HPDE6-E6E7 (cell line): ENCODE measurements around the gene ZFHX3.

Experiments used
- DNase-seq: peaks from one replicate; pipeline ENCODE4 v3.0.0; 2011; ENCODE audit warnings: missing footprints; ENCODE audit errors: extremely low spot score

ZFHX3 gene

GRCh38 chr16:72744076-72744793, 303.7 kb downstream of the ZFHX3 start:
- no peak for DNase-seq

GRCh38 chr16:72743011-72743761, 304.7 kb downstream of the ZFHX3 start:
- no peak for DNase-seq

GRCh38 chr16:72740347-72740746, 307.6 kb downstream of the ZFHX3 start:
- no peak for DNase-seq

- no peak for DNase-seq
Measured at GRCh38 chr16:72739577-72739976, 308.4 kb downstream of the ZFHX3 start.

- DNase-seq, result no peak
Measured at GRCh38 chr16:72736074-72736473, 311.9 kb downstream of the ZFHX3 start.
